H1 (cell line): ENCODE results near the gene UBE2M. TPM values are rescaled to one million over a fixed set of nuclear protein-coding genes. Genes with fewer than 3 reads are reported as not detected.

Source experiments
- ASH2L ChIP-seq: fragments of 200-600, 300-600 bp; sonication (generic); IDR thresholded peaks from one replicate; pipeline ENCODE4 v1.7.1; 2017; ENCODE audit warnings: low read length
- ATF3 ChIP-seq: IDR thresholded peaks from 2 replicates; pipeline ENCODE4 v1.6.1; 2011; ENCODE audit warnings: low read depth, mild to moderate bottlenecking, low read length; ENCODE audit not compliant: insufficient read depth
- CEBPB ChIP-seq: IDR thresholded peaks from 2 replicates; pipeline ENCODE4 v1.6.1; 2012; ENCODE audit warnings: low read depth, low read length
- CREB1 ChIP-seq: IDR thresholded peaks from 2 replicates; pipeline ENCODE4 v1.6.1; 2012; ENCODE audit warnings: inconsistent platforms
- CTBP2 ChIP-seq: IDR thresholded peaks from 2 replicates; pipeline ENCODE4 v1.7.0; 2011; ENCODE audit warnings: borderline replicate concordance, mild to moderate bottlenecking, moderate library complexity, mixed read lengths, low read length; ENCODE audit not compliant: insufficient read depth, insufficient read length
- CTCF ChIP-seq, 3 experiments: IDR thresholded peaks; 1 replicate in 2 of 3; 2 replicates in 1 of 3; pipeline versions ENCODE4 v1.5.1 to v1.6.1; 2011; ENCODE audit warnings: low read length in 3 of 3, mild to moderate bottlenecking in 3 of 3, inconsistent platforms in 2 of 3, low read depth in 1 of 3, moderate library complexity in 1 of 3; ENCODE audit not compliant: insufficient read depth in 1 of 3; ENCODE audit errors: control extremely low read depth in 1 of 3
- E2F6 ChIP-seq: IDR thresholded peaks from 2 replicates; pipeline ENCODE4 v1.6.1; 2012; ENCODE audit warnings: inconsistent platforms
- HDAC2 ChIP-seq, 2 experiments: fragments of 300-600 bp in 1 of 2; sonication (generic) in 1 of 2; IDR thresholded peaks; 2 replicates each; pipeline ENCODE4 v1.6.1; 2011 to 2012; ENCODE audit warnings: low read depth in 2 of 2, low read length in 2 of 2, mild to moderate bottlenecking in 2 of 2, moderate library complexity in 2 of 2, borderline replicate concordance in 1 of 2, inconsistent platforms in 1 of 2
- JUN ChIP-seq: IDR thresholded peaks from 2 replicates; pipeline ENCODE4 v1.6.1; 2011; ENCODE audit warnings: low read depth, mild to moderate bottlenecking, improper control_type of control experiment, low read length
- JUND ChIP-seq: IDR thresholded peaks from 2 replicates; pipeline ENCODE4 v1.6.1; 2011; ENCODE audit warnings: mild to moderate bottlenecking, improper control_type of control experiment, low read length
- KDM1A ChIP-seq: fragments of 200-600, 300-600 bp; sonication (generic); IDR thresholded peaks from 2 replicates; pipeline ENCODE4 v1.7.1; 2016; ENCODE audit warnings: mild to moderate bottlenecking, low read length, borderline replicate concordance
- KDM4A ChIP-seq: IDR thresholded peaks from one replicate; pipeline ENCODE4 v1.7.1; 2012; ENCODE audit warnings: low read depth, mild to moderate bottlenecking, moderate library complexity, low read length, inconsistent platforms; ENCODE audit not compliant: severe bottlenecking
- MAX ChIP-seq: IDR thresholded peaks from 2 replicates; pipeline ENCODE4 v1.6.1; 2012; ENCODE audit warnings: inconsistent platforms
- NRF1 ChIP-seq: IDR thresholded peaks from 2 replicates; pipeline ENCODE4 v1.6.1; 2011; ENCODE audit warnings: mild to moderate bottlenecking, low read depth, low read length, improper control_type of control experiment
- RAD21 ChIP-seq, 2 experiments: IDR thresholded peaks in 1 of 2; conservative IDR thresholded peaks in 1 of 2; 2 replicates each; pipeline ENCODE4 v1.6.1; 2011; ENCODE audit warnings: low read depth in 2 of 2, low read length in 2 of 2, improper control_type of control experiment in 1 of 2, inconsistent platforms in 1 of 2, mild to moderate bottlenecking in 1 of 2, moderate library complexity in 1 of 2
- SP1 ChIP-seq: IDR thresholded peaks from 2 replicates; pipeline ENCODE4 v1.6.1; 2011; ENCODE audit warnings: low read depth, low read length
- SP4 ChIP-seq: IDR thresholded peaks from 2 replicates; pipeline ENCODE4 v1.6.1; 2012; ENCODE audit warnings: low read length, inconsistent platforms
- SRF ChIP-seq: IDR thresholded peaks from 2 replicates; pipeline ENCODE4 v1.6.1; 2011; ENCODE audit warnings: mild to moderate bottlenecking, low read depth, low read length, moderate library complexity
- TAF1 ChIP-seq: IDR thresholded peaks from 2 replicates; pipeline ENCODE4 v1.6.1; 2011; ENCODE audit warnings: mild to moderate bottlenecking, low read depth, low read length
- TBP ChIP-seq: IDR thresholded peaks from 2 replicates; pipeline ENCODE4 v1.6.1; 2011; ENCODE audit warnings: low read depth, low read length, improper control_type of control experiment
- TCF12 ChIP-seq: IDR thresholded peaks from 2 replicates; pipeline ENCODE4 v1.6.1; 2011; ENCODE audit warnings: low read depth, mild to moderate bottlenecking, low read length
- polyA plus RNA-seq, 7 experiments: library from polyadenylated mRNA; depleted of rRNA in 3 of 7; stranded (reverse) in 5 of 7; unstranded in 2 of 7; fragments of >200 nt in 5 of 7; fragments of 200-250 nt in 2 of 7; gene quantifications; 1 replicate in 5 of 7; 2 replicates in 1 of 7; 4 replicates in 1 of 7; pipeline versions ENCODE4 v1.2.1 to v1.2.3, GENCODE V29; 2011 to 2013; ENCODE audit warnings: missing spikeins in 2 of 7, mixed read lengths in 2 of 7
- total RNA-seq: library from RNA; stranded (reverse); fragmentation: NEBNext Ultra II Directional; extraction: Animal tissue kit (Norgen Biotek cat#: 25700); gene quantifications from 2 replicates; pipeline ENCODE4 v1.2.1, GENCODE V29; 2021

The UBE2M gene
- total and polyA plus RNA-seq, 2 of the 8 experiments (the other 6 are each of a cell fraction or from before 2014, with no cell fraction given), result 93.8 to 114 TPM

GRCh38 chr19:58573658-58574164, 15.3 kb upstream of the UBE2M start (continued):
- TF ChIP-seq CTCF (IDR thresholded peaks at IDR 0.05; ENCODE audit: control extremely low read depth in 1 of 3, insufficient read depth in 1 of 3, low read depth in 1 of 3, low read length in 3 of 3), result no peak
- no peak for TF ChIP-seq ASH2L
- no peak for TF ChIP-seq JUN
- TF ChIP-seq JUND, result no peak
- TF ChIP-seq CTBP2, result no peak
- no peak for TF ChIP-seq ATF3
- no peak for TF ChIP-seq RAD21 (IDR thresholded peaks at IDR 0.05 in 1 of 2, conservative IDR thresholded peaks at IDR 0.05 in 1 of 2; ENCODE audit: low read depth in 2 of 2, low read length in 2 of 2)
- no peak for TF ChIP-seq CEBPB
- no peak for TF ChIP-seq NRF1
- TF ChIP-seq E2F6, result 0 out of 2 replicates have a peak, but pooled peaks have one; percentile 22
- TF ChIP-seq KDM4A, result no peak
- peak; percentile 57 for TF ChIP-seq MAX
- TF ChIP-seq SP1, result no peak
- no peak for TF ChIP-seq SP4
- TF ChIP-seq TCF12, result no peak
- TF ChIP-seq TBP, result no peak
- no peak for TF ChIP-seq KDM1A
- TF ChIP-seq TAF1, result no peak
- TF ChIP-seq SRF, result no peak
- TF ChIP-seq HDAC2 (IDR thresholded peaks at IDR 0.05; ENCODE audit: borderline replicate concordance in 1 of 2, low read depth in 2 of 2, low read length in 2 of 2), result no peak
- no peak for TF ChIP-seq CREB1
